GM21447 (cell line): ENCODE results near the gene FOXL2.

ENCODE experiments used
- ATAC-seq: cut with Tn5 transposase; IDR thresholded peaks from one replicate; pipeline ENCODE4 v1.9.1; 2021; ENCODE audit not compliant: unreplicated experiment

The FOXL2 gene

GRCh38 chr3:138945709-138946662 lies 951 bp downstream of the FOXL2 start:
- no peak for ATAC-seq

GRCh38 chr3:138944929-138945708 lies 1.8 kb downstream of the FOXL2 start:
- no peak for ATAC-seq

DNA sequence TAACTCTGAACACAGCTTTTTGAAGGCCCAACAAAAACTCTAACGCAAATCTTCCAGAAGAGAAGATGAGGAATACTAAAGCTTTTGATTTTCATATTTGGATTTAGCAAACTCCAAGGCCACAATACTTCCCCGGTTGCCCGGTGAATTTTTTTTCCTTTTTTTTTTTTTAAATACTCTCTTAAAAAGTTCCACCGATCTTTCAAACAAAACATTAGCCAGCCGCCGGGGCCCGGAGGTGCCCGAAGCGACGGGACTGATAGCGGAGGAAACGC lies 2.3 kb downstream of the FOXL2 start:
- no peak for ATAC-seq

GRCh38 chr3:138943724-138944653 lies 2.9 kb downstream of the FOXL2 start:
- no peak for ATAC-seq

GRCh38 chr3:138942861-138943623 lies 3.9 kb downstream of the FOXL2 start:
- no peak for ATAC-seq

DNA sequence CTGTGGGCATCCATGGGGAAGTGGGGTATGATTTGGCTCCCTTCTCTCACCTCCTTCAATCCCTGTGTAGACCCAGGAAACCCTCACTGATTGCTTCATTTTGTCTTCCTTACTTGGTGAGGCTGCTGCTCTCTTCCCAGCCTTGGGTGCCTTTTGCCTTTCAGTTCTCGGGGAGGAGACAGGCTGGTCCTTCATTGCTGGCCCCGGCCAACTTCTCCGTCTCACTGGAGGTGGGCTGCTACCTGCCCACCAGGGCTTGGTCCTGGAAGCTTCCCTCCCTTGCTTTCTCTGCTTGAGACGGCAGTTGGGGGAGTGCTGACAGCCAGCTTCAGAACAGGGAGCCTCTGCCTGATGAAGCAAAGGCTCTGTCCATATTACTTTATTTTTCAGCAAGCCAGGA lies 4.7 kb downstream of the FOXL2 start:
- no peak for ATAC-seq

GRCh38 chr3:138941259-138941885 lies 5.6 kb downstream of the FOXL2 start:
- no peak for ATAC-seq

DNA sequence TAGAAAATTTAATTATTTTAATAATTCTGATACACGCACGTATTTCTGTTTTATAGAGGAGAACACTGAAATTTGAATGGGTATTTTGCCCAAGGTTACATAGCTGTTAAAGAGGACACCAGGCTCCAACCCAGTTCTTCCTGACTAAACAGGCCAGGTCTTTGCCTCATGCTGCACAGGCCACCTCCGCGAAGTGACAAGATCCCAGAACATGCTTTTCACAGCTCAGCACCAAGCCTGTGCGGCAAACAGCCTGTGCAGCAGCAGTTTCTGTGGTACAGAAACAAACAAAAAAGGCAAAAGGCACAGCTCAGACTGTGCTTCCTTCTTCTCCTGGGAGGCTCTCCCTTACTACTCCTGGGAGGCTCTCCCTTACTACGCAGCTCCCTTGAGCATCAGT lies 6.5 kb downstream of the FOXL2 start:
- ATAC-seq, result no peak

DNA sequence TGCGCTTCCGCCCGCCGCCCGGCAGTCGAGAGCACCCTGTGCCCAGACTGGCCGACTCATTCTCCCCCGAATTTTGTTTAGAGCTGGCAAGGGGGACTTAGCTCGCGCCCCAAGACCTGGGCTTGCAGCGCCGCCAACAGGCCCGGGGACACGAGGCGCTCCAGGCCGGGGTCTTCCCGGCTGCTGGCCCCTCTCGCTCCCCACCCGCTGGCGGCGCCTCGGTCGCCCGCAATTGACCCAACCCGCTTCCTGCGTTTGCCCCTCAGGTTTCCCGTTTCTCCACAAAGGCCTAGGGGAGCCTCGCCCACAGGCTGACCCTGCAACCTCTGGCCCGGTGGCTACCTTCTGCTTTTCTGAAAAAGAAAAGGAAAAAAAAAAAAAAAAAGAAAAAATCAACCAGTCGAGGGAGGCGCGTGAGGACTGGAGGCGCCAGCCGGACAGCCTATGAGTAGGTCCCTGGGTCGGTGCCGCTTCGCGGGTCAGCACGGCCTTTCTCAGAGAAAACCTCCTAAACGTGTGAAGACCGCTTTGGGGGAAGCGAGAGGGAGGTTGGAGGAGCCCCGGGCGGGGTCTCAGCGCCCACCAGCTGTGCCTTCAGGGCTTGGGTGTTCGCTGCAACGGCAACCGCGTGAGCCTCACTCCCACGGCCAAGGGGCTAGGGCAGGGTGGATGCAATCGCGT lies 7.2 kb downstream of the FOXL2 start:
- ATAC-seq, result no peak

DNA sequence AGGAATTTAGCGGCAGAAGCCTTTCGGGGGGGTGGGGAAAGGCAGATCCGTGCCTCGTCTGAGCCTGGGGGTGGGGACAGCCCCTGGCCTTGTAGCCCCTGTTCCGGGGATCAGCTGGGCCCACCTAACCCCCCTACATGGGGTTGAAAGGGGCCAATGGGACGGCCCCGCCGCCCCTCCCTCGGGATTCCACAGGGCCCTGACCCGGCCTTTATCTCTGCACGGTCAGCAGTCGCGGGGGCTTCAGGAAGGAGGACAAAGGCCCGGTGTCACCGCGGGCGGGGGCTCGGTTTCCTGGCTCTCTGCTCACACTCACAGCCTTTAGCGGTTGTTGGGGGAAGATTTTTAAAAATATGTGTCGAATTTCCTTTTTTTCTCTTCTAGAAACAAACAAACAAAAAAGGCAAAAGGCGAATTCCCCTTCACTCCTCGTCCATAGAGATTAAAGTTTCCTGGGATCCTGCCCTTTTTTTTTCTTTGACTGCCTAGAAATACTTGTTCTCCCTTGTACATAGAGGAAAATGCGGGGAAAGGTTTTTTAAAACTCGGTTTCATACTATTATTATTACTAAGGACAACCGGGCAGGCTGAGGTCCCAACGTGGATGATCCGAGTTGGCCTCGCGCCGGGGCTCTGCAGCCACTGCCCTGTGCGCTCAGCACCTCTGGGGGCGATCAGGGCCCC lies 7.9 kb downstream of the FOXL2 start:
- no peak for ATAC-seq

DNA sequence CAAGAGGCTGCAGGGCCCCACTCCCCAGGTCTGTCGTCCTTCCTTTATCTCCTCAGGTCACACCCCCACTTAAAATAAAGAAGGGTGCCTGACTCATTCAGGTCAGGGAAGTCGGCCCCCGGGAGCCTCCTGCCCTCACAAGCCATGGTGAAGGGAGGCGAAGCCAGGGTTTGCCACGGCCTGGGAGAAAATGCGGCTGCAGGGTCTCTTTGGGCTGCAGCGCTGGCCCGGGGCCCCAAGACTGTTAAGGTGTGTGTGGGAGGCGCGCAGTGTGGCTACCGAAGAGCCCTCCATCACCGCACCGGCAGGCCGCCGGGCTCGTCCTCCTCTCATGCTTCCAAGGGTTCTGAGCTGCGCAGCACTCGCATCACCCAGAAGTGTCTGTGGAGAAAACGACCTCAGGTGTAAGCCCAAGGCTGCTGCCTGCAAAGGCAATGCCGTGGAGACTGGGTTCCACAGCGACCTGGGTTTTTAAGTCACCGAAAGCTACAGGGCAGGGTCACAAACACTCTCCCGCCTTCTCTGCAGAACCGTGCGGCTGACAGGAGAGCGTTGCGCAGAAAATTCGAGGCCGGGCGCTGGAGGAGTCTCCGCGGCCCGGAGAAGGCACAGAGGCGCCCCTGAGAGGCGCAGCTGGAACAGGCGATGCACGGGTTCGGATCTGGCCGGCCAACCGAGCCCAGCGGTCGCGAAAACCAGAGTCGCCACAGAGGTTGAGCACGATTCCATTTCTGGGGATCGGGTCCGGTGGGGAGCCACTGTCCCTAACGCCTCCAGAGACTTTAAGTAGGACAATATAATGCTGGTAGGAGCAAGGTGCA lies 8.7 kb downstream of the FOXL2 start:
- ATAC-seq, result no peak

DNA sequence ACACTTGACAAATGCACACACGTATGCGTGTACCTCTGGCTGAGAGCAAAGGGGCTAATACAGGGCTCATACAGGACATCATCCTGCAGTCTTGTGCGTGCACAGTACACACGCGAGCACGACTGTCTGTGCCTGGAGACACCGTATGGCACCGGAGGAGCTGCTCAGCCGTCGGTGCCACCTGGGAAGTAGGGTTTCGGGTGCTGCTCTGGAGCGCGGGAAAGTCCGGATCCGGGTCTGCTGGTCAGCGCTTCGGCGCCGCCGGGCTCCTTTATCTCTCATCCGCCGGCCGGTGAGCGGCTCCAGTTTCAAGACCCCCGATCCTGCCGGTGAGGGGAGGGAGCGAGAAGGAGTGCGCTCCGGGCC lies 9.3 kb downstream of the FOXL2 start:
- ATAC-seq, result no peak

- ATAC-seq, result no peak
These were observed 9.9 kb downstream of the FOXL2 start for GRCh38 chr3:138936741-138937689.

DNA sequence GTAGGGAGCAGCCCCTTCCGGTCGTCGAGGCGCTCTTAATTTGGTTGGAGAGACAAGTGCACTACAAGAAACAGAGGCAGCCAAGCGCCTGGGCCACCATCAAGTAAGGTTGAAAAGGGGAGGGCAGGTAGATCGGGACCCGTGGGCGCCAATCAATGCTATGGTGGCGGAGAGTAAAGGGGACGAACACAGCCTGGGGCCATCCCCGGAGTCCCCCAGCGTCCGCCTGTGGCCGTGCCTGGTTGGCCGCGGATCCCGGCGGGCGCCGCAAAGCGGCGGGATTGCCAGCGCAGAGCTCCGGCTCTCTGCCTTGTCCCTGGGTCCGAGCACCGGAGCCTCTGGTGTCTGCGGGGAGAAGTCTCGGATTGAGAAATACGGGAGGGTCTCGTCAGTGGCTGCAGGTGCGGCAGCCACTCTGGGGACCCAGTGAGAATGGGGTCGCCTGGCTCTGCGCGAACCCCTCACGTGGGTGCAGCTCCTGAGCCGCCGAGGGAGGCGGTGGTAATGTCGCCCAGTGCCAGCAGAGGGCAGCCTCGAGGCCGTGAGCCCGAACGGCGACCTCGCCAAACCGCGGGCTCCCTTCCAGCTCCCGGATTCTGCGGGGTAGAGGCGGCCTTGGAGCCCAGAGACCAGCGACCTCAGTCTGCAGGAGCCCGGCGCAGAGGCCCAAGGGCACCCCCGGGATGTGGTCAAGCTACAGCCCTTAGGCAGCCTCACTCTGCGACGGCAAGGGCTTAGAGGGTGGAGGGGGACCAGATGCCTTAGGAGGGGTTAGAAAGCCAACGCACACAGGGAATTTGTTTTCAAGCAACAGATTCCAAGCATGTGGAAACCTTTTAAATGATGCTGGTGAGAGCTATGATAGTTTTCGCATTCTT lies 10.8 kb downstream of the FOXL2 start:
- peak; percentile 57 for ATAC-seq

GRCh38 chr3:138935505-138935862 lies 11.5 kb downstream of the FOXL2 start:
- no peak for ATAC-seq
